HG03175 (cell line): ENCODE data around the gene SP140.
A peak's percentile ranks its signal among the peaks of the same experiment; 100 is the strongest.
"Not testable (repeated sequence)": the region's sequence is repeated elsewhere in the genome, so short reads cannot be mapped to it uniquely, and the experiment has no call there.

Source experiments
- ATAC-seq: cut with Tn5 transposase; IDR thresholded peaks from one replicate; pipeline ENCODE4 v1.9.1; 2021; ENCODE audit warnings: mild to moderate bottlenecking, moderate library complexity; ENCODE audit not compliant: unreplicated experiment

The SP140 gene

GRCh38 chr2:230224458-230224857, 1.1 kb upstream of the SP140 start:
- no peak for ATAC-seq

DNA sequence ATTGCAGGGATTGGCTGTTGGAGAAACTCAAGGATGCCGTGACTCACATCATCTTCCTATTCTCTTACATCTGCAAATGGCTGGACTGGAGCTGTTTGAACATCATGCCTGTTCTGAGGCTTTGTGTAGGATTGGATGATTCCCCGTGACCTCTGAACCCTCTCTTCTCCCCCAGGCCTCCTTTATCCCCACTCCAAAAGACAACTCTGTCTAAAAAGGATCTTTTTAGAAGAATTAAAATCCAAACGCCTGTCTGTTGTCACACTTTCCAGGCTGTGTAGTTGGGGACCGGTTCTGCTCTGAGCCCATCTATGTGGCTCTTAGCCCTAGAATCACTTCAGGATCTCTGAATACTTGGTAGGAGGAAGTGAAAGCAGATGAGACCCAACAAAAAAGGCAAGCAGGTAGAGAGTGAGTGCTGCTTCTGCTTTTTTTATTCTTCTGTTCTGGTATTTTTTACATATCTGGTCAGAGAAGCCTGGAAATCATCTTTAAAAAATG, 565 bp downstream of the SP140 start:
- ATAC-seq, result peak; percentile 82

GRCh38 chr2:230227216-230227615, 1.7 kb downstream of the SP140 start:
- no peak for ATAC-seq

GRCh38 chr2:230230087-230230486, 4.6 kb downstream of the SP140 start:
- no peak for ATAC-seq

DNA sequence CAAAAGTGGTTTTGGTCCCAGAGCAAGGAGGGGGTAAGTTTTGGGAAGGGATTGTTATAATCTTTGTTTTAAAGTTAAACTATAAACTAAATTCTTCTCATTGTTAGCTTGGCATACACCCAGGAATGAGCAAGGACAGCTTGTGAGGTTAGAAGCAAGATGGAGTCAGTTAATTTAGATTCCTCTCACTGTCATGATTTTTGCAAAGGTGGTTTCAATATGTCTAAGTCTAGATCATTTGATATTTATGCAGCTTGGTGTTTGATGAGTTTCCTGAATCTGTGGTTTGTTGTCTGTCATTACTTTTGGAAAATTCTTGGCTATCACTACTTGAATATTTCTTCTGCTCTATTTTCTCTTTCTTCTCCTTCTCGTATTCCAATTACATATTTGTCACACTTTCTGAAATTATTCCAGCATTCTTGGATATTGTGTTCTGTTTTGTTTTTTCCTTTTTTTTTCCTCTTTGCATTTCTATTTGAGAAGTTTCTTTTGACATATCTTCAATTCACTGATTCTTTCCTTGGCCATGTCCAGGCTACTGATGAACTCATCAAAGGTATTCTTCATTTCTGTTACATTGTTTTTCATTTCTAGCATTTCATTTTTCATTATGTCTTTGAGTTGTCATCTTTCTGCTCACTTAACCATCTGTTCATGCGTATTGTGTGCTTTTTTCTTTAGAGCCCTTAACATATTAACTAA, 5.1 kb downstream of the SP140 start:
- ATAC-seq, result no peak

GRCh38 chr2:230231251-230231650, 5.7 kb downstream of the SP140 start:
- no peak for ATAC-seq

DNA sequence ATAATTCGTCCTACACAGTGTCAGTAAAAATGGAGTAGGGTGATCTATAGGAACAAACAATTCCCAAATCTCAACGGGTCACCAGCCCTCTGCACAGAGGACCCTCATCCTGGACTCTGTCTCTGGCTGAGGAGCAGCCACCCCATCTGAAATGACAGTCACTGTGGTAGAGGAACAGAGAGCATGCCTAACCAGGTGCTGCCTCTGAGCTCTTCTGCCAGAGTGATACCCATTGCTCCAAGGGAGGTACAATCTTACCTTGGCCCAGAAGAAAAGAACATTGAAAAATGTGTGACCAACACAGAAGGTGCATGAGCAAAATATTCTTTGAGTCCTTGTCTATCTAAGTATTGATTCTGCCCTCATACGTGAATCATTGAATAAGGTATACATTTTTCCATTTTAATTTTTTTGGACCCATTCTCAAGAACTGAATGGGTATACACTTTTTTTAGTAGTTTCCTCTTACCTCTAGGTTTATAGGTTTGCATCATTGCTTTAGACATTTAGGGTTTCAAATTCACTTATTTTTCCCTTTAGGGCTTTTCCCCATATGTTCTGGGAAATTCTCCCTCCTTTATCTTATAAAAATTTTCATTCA, 8.7 kb downstream of the SP140 start:
- peak; percentile 75 for ATAC-seq

DNA sequence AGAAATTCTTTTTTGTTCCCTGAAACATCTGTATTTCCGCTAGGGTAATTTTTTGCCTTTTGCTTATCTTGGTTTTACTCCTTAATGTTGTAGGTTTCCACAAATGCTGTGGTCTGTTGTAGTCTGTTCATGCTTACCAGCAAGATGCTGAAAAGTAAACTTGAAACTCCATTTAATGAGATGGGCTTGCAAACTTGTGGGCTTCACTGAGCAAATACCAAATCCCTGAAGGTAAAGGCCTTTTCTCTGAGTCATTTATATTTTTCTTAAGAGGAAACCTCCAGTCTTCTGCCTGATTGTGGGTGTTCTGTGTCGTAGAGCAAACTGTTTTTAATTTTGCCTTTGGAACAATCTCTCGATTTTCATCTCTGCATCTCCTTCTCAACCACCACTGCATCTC, 9.3 kb downstream of the SP140 start:
- ATAC-seq, result no peak

GRCh38 chr2:230244211-230244610, 18.7 kb downstream of the SP140 start:
- ATAC-seq, result no peak

GRCh38 chr2:230246206-230246605, 20.7 kb downstream of the SP140 start:
- ATAC-seq, result no peak

DNA sequence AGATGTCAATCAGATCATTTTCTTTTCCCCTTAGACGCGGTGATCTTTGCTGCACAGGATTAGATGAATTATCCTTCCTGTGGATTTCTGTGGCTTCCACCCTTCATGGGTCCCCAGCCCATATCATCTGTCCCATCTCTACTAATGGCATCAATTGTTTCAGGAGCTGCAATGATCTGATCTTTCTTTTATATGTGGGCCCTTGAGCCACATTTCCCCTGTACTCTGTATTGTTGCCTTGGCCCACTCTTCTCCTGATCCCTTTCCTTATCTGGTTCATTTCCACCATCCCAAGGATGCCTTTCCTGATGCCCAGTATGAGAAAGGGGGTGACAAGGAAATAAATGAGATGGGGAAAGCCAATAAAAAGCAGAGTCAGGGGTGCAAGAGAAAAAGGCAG, 24.7 kb downstream of the SP140 start:
- no peak for ATAC-seq

DNA sequence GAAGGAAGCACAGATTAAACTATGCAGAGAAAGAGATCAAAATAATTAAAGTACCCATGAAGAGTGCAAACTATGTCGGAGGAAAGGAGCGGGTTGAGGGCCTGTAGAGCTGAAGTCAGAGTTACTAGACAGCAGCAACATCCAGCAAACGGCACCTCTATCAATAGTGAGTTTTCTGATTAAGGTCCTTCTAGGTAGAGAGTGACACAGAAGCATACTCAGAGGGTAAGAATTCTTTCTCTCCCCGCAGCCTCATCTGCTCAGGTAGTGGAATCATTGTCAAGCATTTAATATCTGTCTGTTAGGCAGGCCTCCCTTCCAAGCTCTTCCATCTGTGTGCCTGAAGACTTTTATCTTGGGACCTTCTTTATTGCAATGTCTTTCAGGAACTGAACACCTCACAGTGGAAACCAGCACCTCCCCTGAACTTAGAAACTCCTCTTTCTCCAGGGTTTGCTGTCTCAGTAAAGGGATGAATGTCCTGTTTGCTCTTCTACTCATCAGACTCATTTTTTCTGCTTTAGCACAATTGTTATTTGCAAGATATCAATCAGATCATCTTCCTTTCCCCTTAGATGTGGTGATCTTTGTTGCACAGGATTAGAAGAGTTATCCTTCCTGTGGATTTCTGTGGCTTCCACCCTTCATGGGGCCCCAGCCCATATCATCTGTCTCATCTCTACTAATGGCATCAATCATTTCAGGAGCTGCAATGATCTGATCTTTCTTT, 28.8 kb downstream of the SP140 start:
- no peak for ATAC-seq

GRCh38 chr2:230256733-230257332, 31.3 kb downstream of the SP140 start:
- ATAC-seq, result no peak

DNA sequence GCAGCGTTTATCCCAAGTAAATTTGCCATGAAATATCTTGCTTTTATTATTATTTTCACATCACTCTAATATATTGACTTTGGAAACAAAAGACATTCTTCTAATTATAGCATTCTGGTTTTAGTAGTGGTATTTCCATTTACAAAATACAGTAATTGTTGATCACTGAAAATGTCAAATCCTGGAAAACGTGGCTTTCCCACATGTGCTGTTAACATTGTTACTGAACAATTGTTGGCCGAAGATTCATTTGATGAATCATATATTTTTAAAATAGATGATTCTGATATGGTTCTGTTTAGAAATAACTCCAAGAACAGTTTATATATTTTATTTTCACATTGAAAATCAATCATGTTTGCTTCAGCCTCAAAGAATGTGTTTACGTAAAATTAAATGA, 32.9 kb downstream of the SP140 start:
- ATAC-seq, result no peak

DNA sequence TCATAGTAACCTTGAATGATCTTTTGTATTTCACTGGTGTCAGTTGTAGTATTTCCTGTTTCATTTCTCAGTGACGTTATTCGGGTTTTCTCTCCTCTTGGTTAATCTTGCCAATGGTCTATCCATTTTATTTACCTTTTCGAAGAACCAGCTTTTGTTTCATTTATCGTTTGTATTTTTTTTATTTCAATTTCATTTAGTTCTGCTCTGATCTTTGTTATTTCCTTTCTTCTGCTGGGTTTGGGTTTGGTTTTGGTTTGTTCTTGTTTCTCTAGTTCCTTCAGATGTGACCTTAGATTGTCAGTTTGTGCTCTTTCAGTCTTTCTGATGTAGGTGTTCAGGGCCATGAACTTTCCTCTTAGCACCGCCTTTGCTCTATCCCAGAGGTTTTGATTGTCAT, 36.7 kb downstream of the SP140 start:
- ATAC-seq, result no peak

DNA sequence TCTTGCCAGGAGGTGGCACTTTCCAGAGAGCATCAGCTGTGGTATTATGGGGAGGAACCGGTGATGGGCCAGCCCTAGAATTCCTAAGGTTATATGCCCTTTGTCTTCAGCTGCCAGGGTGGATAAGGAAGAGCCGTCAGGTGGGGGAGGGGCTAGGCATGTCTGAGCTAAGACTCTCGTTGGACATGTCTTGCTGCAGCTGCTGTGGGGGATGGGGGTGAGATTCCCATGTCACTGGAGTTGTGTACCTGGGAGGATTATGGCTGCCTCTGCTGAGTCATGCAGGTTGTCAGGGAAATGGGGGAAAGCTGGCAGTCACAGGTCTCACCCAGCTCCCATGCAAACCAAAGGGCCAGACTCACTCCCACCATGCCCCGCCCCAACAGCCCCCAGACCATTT, 39.4 kb downstream of the SP140 start:
- ATAC-seq, result not testable (repeated sequence)

GRCh38 chr2:230266638-230267037, 41.1 kb downstream of the SP140 start:
- ATAC-seq, result no peak

- peak; percentile 22 for ATAC-seq
These were observed 41.5 kb downstream of the SP140 start for GRCh38 chr2:230267059-230267458.

GRCh38 chr2:230267556-230267955, 42.0 kb downstream of the SP140 start:
- ATAC-seq, result peak; percentile 71

DNA sequence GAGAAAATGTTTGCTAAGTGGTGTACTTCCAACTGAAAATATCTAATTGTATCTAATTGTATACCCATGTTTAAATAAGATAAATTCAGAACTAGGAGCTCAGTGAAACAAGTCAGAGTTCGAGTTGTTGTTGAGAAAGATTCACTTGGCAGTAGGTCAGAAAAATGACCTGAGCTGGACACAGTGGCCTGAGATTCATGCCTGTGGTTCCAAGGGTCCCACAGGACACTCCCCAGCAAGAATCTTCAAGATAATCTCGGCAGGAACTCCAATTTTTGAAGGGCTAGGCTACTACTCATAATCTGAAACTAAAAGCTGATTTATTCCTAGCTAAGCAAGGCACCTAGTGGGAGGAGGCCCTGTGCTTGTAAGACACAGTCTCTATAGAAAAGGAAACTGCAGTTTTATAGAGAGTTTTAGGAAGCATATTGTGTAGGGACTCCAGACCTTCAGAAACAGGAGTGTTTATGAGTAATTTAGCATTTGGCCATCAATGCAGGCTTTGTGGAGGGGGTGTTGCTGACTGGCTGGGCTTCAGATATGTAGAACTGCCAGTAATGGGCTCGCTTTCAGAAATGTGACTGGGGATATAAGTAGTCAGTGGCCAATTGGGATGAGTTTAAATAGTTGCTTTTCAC, 43.2 kb downstream of the SP140 start:
- peak; percentile 61 for ATAC-seq

DNA sequence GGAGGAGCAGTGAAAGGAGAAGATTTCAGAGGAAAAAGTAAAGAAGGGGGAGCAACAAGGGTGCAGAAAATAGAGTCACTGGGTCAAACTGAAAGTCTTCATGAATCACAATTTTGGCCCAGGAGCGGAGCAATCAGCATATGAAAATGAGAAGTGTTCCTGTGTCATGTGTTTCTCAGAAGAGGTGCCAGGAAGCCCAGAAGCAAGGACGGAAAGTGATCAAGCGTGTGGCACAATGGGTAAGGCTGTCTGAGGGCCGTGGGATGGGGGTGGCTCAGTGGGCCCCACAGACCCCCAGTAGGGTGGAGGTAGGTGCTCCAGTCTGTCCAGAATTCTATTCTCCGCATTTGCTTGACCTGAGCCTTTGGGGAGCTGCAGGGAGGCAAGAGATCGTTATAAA, 44.2 kb downstream of the SP140 start:
- ATAC-seq, result no peak
